PFSK-1 (cell line): ENCODE measurements around the gene ACTG1.

Experiments
- FOXP2 ChIP-seq: optimal IDR thresholded peaks from 2 replicates; pipeline ENCODE3; 2011; ENCODE audit warnings: borderline replicate concordance, control low read depth, inconsistent platforms; ENCODE audit not compliant: insufficient read depth; ENCODE audit errors: extremely low read length, extremely low read depth
- POLR2AphosphoS5 ChIP-seq: IDR thresholded peaks from 2 replicates; pipeline ENCODE4 v1.6.1; 2012; ENCODE audit warnings: low read depth, mild to moderate bottlenecking, control low read depth, low read length, moderate library complexity
- REST ChIP-seq, 2 experiments: IDR thresholded peaks; 2 replicates each; pipeline versions ENCODE4 v1.6.1 to v1.8.0; 2011 to 2012; ENCODE audit warnings: low read depth in 2 of 2, low read length in 2 of 2, control low read depth in 1 of 2, inconsistent platforms in 1 of 2, mild to moderate bottlenecking in 1 of 2, moderate library complexity in 1 of 2; ENCODE audit not compliant: insufficient read depth in 1 of 2
- SIN3A ChIP-seq: IDR thresholded peaks from 2 replicates; pipeline ENCODE4 v1.6.1; 2012; ENCODE audit warnings: mild to moderate bottlenecking, low read length, moderate library complexity, borderline replicate concordance; ENCODE audit not compliant: insufficient read depth
- TAF1 ChIP-seq: IDR thresholded peaks from 2 replicates; pipeline ENCODE4 v1.6.1; 2012; ENCODE audit warnings: low read length, control low read depth, borderline replicate concordance; ENCODE audit not compliant: insufficient read depth

The ACTG1 gene

GRCh38 chr17:81499601-81499970 lies 13.0 kb downstream of the ACTG1 start:
- no peak for TF ChIP-seq SIN3A
- TF ChIP-seq TAF1: no peak
- TF ChIP-seq POLR2AphosphoS5: no peak
- TF ChIP-seq REST (IDR thresholded peaks at IDR 0.05; ENCODE audit: insufficient read depth in 1 of 2, low read depth in 2 of 2, low read length in 2 of 2): no peak
- no peak for TF ChIP-seq FOXP2

- TF ChIP-seq FOXP2 (no peak), REST (IDR thresholded peaks at IDR 0.05; ENCODE audit: insufficient read depth in 1 of 2, low read depth in 2 of 2, low read length in 2 of 2) (no peak), TAF1 (no peak), POLR2AphosphoS5 (no peak), SIN3A (no peak)
Measured at GRCh38 chr17:81498953-81499600, 13.5 kb downstream of the ACTG1 start.

GRCh38 chr17:81494626-81495377 lies 17.8 kb downstream of the ACTG1 start:
- TF ChIP-seq REST (IDR thresholded peaks at IDR 0.05; ENCODE audit: insufficient read depth in 1 of 2, low read depth in 2 of 2, low read length in 2 of 2) (no peak), SIN3A (no peak), POLR2AphosphoS5 (0 out of 2 replicates have a peak, but pooled peaks have one; percentile 25)

GRCh38 chr17:81493198-81494038 lies 19.2 kb downstream of the ACTG1 start:
- TF ChIP-seq FOXP2: no peak
- TF ChIP-seq SIN3A: no peak
- no peak for TF ChIP-seq REST (IDR thresholded peaks at IDR 0.05; ENCODE audit: insufficient read depth in 1 of 2, low read depth in 2 of 2, low read length in 2 of 2)
- no peak for TF ChIP-seq POLR2AphosphoS5
